Hippocampal formation (tissue), 2 donors: Measurements from ENCODE around the gene NR6A1.
A peak's percentile ranks its signal among the peaks of the same experiment; 100 is the strongest.

Source experiments
- DNase-seq, 2 donors: peaks; one replicate each; lab custom pipeline; 2025; lab: John Stamatoyannopoulos, UW

Gene NR6A1

DNA sequence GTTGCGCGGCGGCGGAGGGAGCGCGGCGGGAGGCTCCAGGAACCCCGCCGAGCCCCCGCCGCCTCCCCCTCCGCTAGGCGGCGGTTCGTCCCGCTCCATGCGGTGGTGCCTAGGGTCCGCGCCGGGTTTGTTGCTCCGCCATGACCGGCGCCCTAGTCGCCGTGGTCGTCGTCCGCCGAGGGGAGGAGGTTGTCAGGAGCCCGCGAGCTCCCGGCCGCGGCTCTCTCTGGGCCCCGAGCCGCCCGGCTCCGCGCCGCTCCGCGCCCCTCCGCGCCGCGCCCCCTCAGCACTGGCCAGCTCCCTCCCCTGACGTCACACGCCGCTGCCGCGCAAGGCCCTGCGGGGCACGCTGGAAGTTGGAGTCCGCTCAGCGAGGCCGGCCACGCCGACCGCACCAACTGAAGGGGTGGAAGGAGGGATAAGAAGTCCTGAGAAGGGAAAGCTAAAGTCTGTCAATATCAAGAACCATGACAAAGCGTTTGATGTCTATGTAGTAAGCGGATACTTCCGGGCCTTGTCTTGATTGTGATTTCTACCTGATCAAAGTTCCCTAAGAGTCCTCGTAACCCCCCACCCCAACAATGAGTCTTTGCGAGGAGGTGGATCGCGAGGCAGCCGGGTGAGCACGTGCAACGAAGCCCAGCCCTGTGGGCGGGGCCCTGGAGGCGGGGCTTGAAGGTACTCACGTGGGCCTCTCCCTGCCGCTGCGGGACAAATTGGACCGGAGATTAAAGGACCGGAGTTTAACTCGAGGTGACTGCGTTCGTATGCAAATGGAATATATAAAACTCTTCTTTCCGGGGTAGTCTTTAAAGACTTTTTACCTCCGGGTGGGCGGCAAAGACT lies at the start of gene NR6A1:
Gene NR6A1, minus strand, starts transcription at position 291 of the 846 bp plus-strand sequence.
- peak; percentile 93 to 95 for DNase-seq

DNA sequence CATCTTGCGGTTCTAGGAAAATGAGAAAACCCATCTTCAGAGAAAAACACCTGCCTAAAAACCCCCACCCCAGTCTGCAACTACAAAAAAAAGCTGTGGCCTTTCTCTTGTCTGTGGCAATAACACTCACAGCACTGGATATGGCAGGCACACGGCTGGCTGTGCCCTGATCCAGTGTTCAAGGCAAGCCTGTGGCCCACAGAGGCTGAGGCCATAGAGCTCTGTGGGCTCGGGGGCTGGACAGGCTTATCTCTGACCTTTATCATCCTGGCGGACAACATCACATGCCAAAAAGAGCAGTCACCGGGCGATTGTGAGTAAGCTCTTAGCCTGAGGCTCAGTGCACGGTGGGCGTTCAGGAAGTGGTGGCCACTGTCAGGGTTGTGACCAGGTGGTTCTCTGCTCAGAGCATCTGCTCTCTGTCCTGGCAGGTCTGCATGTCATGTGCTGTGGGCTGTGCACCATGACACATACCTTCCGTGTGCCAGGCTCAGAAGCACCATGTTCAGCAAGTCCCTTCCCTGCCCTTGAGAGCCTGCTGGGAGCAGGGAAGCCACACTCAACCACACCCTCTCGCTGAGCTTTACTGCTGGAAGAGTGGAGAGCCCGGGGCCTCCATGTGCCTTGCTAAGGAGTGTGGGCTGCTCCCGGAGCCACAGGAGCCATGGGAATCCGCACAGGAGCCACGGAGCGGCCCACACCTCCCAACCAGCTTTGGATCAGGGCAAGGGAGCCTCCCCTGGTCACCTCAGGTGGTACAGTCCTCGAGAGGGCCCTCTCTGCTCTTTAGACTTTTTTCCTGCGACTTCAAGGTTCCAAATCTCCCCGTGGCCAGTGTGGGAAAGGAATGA lies 47.5 kb upstream of the NR6A1 start:
- no peak for DNase-seq

DNA sequence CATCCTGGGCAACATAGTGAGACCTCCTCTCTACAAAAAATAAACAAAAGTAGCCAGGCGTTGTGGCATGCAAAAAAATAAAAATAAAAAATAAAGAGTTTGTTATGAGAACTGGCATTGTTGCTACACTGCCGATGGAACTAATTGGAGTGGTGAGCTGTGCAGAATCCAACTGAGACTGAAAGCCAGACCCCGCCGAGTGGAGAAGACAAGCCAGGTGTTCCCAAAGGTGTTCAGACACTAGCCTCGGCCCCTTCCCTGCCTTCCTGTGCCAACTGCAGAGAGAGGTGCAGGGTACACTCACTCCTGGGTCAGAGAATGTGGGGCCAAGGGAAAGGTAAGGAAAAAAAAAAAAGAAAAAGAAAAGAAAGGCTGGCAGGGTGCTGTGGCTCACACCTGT lies 44.5 kb upstream of the NR6A1 start:
- no peak for DNase-seq

DNA sequence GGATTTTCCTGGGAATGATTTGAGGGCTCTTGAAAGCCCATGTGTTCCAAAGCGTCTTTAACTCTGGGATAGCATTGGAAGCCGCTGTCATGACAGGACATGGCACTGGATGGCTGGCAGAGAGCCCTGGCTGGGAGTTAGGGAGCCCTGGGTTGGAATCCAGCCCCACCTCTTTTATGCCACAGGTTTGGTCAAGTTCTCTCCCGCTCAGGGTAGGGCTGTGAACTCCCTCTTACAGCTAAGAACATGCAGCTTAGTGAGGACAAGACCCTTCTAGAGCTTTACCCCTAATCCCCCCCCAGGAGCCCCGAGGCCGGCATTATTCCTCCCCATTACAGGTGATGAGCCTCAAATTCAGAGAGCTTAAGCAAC lies 43.0 kb upstream of the NR6A1 start:
- DNase-seq: no peak

DNA sequence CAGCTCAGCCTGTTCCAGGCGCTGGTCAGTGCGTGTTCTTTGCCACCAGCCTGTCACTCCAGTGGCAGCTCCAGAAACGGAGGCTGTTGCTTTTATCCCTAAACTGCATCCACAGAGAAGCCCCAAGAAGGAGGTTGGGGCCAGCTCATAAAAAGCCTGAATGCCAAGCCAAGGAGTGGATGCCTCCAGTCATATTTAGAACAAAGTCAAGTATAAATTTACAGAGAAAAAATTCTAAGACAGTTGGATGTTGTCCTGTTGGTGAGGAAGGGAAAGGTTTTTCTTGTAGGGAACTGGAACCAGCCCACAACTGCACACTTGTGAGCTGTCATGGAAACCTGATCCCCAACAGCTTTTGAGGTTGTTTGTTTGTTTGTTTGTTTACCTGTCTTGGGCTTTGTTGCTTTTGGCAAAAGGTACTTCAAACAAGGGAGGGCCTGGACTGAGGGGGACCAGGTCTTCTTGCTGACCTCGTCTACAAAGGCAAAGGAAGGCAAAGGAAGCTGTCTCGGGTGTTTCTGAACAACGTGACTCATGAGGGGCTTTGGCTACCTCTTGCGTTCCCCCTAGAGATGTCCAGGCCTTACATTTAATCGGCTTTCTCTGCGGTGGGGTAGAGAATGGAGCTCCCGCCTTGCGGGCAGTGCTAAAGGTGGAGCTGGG lies 42.5 kb upstream of the NR6A1 start:
- no peak for DNase-seq

DNA sequence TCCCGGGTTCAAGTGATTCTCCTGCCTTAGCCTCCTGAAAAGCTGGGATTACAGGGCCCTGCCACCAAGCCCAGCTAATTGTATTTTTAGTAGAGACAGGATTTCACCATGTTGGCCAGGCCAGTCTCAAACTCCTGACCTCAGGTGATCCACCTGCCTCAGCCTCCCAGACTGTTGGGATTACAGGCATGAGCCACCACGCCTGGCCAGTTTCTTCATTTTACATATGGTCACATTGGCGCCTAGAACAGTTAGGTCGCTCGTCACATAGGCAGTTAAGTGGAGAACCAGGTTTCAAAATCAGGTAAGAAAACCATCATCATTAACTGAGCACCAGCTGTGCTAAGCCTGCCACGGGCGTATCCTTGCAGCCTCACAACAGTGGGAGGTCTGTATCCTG lies 41.9 kb upstream of the NR6A1 start:
- DNase-seq: no peak

DNA sequence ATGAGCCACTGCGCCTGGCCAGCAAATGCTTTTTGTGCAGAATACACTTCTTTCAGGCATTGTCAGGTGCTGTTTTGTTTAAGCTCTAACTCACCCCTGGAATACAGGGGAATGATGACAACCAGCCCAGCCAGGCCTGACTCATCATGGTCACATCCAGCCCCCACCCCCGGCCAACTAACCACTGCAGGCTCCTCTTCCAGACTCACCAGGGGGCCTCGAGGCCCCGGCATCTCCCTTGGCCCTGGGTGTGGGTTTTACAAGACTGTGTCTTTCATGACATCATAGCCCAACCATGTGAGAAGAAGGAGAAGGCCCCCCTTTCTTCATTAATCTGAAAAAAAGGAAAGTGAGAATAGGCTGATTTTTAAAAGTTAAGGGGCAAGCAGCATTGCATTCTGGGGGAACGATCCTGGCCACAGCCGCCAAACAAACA lies 41.3 kb upstream of the NR6A1 start:
- DNase-seq: no peak

DNA sequence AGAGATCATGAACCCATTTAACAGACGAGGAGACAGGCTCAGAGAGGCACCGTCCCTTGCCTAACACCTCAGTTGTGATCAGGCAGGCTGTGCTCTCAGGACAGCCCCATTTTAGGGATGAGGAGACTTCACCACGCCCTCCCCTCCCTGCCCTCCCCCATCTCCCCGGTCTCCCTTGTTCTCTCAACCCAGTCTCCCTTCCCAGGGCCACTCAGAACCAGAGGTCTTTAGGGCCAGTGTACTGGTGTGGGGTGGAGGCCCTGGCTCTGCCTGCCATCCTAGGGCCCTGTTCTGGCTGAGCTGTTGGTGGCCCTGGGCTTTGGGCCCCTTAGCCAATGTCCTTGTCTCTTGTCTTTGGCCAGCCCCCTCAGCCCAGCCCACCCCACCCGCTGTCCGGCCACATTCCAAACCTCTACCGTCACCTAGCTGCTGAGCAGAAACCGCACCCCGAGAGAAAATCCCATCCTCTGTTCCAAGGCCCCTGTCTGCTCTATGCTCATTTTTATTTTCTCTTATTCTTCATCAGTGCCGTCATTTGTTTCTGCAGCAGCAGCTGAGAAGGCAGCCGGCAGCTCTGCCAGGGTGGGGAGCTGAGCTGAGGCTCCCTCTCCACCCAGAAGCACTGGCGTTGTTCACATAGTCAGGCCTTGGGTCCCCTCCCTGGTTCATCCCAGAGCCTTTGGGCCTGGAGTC lies 39.7 kb upstream of the NR6A1 start:
- no peak for DNase-seq

DNA sequence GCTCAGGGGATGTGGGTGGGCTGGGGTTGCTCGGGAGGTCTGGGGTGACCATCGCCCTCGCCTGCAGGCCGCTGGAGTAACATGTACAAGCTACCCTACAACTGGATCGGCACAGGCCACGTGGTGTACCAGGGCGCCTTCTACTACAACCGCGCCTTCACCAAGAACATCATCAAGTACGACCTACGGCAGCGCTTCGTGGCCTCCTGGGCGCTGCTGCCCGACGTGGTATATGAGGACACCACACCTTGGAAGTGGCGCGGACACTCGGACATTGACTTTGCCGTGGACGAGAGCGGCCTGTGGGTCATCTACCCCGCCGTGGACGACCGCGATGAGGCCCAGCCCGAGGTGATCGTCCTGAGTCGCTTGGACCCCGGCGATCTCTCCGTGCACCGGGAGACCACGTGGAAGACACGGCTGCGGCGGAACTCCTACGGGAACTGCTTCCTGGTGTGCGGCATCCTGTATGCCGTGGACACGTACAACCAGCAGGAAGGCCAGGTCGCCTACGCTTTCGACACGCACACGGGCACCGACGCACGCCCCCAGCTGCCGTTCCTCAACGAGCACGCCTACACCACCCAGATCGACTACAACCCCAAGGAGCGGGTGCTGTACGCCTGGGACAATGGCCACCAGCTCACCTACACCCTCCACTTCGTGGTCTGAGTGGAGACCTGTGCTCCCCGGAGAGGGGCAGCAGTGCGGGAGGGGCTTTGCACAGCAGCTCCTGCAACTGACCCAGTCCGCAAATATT lies 38.8 kb upstream of the NR6A1 start:
- no peak for DNase-seq

DNA sequence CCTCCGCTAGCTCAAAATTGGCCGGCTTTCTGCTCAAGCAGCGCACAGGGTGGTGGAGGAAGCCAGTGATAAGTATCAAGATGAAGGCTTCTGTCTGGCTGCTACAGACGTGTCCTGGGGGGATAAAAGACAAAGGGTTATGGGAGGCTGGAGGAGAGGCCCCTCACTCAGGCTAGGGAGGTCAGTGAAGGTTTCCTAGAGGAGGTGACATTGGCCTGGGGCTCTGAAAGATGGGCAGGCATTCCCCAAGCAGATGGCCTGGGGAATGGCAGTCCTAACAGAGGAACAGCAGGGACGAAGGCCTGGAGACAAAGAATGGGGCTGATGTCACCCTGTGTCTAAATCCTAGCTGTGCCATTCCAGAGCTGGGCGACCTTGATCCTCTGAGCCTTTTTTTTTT lies 38.1 kb upstream of the NR6A1 start:
- no peak for DNase-seq

DNA sequence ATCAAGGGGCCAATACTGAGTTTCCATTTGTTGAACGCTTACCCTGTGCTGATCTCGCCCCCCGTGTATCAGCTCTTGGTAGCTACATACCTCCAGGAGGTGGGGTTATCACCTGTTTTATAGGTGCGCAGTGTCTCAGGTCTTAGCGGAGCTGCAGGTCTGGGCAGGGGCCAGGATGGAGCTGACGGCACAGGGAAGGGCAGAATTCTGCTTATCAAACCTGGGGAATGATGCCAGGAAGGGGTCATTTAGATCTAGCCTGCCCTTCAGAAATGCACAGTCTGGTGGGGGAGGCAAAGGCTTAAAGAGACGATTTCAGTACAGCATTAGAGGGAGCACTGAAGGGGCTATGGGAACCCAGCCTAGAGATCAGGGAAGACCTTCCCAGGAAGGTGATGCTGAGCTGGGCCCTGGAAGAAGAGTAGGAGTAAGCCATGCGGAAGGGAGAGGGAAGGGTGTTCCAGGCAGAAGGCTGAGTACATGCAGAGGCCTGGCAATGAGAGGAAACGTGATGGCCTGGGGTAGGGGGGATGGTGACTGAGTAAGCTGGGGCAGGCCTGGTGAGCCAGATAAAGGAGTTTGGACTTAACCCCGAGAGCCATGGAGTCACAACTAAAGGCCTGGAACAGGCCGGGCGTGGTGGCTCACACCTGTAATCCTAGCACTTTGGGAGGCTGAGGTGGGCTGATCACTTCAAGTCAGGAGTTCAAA lies 37.3 kb upstream of the NR6A1 start:
- no peak for DNase-seq

DNA sequence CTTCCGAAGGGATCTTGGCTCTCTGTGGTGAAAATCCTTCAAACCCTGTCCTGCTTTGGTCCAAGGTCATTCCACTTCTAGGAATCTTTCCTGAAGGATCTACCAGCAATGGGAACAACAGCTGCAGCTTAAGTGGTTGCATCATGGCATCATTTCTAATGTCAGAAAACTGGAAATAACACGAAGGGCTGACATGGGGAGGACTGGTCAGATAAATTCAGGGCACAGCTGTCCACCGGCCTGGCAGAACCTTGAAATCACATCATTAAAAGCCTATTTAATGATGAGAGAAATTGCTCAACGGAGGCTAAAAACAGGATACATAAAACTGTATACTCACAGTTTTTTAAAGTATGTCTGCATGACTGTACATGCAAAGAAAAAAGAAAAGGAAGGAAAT lies 34.1 kb upstream of the NR6A1 start:
- DNase-seq: no peak

DNA sequence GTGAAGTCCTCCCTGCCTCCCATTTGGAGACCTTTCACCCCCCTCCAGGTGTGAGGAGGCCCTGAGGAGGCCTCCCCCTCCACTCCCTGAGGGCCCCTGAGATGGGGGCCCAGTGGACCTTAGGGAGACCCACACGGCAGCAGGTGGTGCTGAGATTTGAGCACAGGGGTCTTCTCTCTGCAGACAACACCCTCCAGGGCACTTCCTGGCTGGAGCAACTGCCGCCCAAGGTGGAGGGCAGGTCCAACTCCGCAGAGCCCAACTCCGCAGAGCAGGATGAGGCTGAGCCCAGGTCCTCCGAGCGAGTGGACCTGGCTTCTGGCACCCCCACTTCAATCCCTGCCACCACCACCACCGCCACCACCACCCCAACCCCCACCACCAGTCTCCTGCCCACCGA lies 32.8 kb upstream of the NR6A1 start:
- no peak for DNase-seq

DNA sequence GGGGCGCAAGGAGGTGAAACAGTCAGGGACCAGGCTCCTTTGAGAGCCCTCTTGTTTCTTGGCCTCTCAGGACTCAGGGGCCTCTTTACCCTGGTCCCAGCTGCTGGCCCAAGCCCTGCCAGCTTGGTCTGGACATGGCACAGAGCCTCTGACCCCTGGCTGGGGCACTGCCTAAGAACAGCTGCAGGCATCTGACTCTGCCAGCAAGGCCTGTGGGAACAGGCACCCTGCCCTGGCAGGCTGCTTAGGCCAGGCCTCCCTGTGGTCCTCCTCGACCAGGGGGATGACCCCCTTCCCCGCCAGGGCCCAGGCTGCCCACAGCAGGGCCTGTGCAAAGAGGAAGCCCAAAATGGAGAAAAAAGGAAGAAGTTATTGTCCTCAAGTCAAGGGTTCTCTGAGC lies 31.3 kb upstream of the NR6A1 start:
- DNase-seq: no peak

DNA sequence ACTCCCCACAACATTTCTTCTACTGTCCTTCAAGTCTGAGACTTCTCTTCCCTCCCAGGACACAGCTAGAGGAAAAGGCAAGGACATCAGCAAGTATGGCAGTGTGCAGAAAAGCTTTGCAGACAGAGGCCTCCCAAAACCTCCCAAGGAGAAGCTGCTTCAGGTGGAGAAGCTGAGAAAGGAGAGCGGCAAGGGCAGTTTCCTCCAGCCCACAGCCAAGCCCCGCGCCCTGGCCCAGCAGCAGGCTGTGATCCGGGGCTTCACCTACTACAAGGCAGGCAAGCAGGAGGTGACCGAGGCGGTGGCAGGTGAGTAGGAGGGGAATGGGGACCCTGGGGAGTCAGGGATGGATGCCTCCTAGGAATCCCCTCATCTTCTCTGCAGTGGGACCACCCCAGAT lies 30.2 kb upstream of the NR6A1 start:
- no peak for DNase-seq

DNA sequence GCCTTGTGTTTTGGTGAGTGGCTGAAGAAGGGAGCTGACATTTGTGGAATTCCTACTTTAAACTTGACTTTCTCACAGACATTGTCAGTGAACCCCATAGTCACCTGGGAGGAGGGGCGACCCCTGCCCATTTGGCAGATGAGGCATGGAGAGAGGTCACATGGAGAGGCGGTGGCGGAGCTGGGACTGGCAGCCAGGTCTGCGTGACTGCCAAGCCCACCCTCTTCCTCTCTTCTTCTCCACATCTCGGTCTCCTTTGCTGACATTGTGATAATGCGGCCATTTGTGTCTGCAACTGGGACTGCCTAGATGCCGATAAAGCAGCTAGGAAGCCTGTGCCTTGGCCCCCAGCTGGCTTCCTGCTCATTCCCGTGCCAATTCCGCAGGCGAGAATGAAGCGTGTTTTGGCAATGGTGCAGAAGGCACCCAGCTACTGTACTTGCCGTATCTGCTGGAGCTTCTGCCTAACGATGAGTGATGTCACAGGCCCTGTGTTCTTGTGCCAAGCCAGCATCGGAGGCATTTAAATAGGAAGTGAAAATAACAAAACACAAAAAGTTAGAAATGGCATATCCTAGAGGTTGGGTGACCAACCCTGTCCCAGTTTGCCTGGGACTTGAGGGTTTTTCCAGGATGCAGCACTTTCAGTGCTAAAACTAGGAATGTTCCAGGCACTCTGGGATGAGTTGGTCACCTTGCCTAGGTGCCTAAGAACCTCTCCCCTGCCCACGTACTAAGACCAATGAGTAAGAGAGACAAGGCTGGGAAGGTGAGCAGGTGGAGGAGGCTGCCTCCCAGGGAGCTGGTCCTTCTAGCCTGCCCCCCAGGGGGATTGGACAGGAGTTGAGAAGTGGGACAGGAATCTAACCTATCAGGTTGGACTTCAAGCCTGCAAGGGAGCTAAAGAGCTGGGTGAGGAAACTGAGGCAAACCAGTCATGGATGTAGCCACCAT lies 29.5 kb upstream of the NR6A1 start:
- DNase-seq: no peak

DNA sequence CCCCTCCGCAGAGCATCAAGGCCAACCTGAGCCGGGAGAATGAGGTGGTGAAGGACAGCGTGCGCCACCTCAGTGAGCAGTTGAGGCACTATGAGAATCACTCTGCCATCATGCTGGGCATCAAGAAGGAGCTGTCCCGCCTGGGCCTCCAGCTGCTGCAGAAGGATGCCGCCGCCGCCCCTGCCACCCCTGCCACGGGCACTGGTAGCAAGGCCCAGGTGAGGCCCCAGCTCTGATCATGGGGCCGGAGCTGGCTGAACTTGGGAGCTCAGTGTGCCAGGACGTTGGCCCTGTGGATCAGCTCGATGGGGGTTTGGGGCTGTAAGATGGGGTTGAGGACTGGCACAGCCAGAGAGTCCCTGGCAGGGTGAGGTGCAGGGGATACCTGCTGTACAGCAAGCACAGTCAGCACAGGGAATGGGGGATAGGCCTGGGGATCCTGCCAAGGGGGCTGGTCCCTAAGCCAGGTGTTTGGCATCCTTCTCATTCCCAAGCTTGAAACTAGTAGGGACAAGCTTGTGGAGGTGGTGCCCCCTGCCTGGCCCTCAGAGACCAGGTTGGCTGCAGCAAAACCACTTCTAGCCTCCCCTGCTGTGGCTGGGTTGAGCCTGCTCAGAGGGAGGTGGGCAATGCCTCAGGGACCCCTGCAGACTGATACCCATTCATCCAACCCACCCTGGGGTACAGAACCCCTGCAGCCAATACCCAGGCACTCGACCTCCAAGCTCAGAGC lies 28.3 kb upstream of the NR6A1 start:
- DNase-seq: no peak

DNA sequence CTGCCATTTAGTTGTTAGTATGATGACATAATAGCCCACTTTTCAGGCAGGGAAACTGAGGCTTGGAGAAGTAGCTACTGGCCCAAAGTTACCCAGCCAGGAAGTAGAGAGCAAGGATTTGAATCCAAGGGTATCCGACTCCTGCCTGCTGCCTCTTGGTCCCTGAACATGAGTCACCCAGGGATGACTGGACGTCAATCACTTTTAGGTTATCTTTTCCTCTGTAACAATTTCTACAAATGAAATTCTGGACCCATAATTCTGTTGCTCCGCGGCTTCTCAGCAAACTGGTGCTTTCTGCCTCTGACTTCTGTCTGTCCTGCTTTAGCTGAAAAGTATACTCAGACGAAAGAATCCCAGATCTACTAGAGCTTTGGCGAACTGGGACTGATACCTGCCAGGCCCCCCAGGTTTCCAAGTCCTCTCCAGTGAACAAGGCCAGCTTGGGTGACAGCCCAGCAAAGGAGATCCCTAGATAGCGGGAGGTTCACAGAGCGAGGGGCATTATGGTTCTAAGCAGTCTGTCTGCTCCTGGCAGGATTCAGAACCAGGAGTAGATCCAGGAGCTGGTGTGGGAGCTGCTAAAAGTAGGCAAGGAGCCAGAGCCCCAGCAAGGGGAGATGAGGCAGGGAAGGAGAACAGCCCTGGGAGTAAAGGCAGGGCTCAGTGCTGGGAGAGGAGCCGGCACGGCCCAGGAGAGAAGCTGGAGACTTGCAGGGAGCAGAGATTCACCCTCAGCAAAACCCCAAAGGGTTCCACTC lies 26.4 kb upstream of the NR6A1 start:
- DNase-seq: no peak
